HG03439 (cell line): ENCODE results near the gene NUP62.
A peak's percentile ranks its signal among the peaks of the same experiment; 100 is the strongest.
"Not testable (repeated sequence)": the region's sequence is repeated elsewhere in the genome, so short reads cannot be mapped to it uniquely, and the experiment has no call there.

Experiments
- ATAC-seq: cut with Tn5 transposase; IDR thresholded peaks from one replicate; pipeline ENCODE4 v1.9.1; 2021; ENCODE audit warnings: mild to moderate bottlenecking, moderate library complexity; ENCODE audit not compliant: unreplicated experiment

NUP62 gene, protein sequence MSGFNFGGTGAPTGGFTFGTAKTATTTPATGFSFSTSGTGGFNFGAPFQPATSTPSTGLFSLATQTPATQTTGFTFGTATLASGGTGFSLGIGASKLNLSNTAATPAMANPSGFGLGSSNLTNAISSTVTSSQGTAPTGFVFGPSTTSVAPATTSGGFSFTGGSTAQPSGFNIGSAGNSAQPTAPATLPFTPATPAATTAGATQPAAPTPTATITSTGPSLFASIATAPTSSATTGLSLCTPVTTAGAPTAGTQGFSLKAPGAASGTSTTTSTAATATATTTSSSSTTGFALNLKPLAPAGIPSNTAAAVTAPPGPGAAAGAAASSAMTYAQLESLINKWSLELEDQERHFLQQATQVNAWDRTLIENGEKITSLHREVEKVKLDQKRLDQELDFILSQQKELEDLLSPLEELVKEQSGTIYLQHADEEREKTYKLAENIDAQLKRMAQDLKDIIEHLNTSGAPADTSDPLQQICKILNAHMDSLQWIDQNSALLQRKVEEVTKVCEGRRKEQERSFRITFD

DNA sequence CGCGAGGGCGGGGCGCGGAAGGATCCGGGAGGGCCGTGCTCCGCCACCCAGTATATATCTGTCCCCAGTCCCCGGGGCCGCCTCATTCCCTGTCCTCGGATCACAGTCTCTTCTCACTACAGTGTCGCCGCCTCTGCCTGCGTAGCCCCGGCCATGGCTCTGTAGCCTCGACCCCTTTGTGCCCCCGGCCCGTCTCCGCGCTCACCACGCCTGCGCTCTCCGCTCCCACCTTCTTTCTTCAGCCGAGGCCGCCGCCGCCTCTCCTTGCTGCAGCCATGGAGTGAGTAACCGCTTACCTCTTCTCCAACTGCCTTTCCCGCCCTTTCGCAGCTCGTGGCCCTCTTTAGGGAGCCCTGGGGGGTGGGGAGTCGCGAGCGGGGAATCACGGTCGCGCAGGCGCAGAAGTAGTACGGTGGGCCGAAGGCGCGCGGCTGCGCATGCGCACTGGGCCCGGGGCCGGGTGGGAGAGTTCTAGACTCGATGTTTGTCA lies at the start of gene NUP62, which contains the start of gene ATF5:
Gene NUP62, minus strand, starts transcription at position 384 of the 490 bp plus-strand sequence. CDS start 19,697 bp downstream, outside the sequence.
Gene ATF5, plus strand, starts transcription at position 85 of the 490 bp plus-strand sequence. CDS start 1,646 bp downstream, outside the sequence.
- peak; percentile 49 for ATAC-seq

DNA sequence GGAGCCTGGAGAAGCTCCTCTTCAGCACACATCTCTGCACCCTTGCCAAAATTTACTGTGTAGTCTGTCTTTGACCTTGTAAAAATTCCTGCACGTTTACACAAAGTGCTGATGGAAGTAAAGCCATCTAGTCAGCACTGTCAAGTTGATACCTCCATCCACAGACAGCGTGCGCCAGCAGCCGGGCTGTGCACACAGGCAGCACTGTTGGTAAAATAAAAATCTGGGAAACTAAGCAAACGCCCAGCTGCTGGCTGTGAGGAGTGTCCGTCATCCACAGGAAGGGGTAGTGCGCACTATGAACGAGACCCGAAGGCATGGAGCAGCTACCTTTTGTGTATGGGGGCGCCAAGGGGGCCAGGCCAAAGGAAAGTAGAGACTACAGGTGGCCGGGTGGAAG lies 49.0 kb upstream of the NUP62 start:
- no peak for ATAC-seq

DNA sequence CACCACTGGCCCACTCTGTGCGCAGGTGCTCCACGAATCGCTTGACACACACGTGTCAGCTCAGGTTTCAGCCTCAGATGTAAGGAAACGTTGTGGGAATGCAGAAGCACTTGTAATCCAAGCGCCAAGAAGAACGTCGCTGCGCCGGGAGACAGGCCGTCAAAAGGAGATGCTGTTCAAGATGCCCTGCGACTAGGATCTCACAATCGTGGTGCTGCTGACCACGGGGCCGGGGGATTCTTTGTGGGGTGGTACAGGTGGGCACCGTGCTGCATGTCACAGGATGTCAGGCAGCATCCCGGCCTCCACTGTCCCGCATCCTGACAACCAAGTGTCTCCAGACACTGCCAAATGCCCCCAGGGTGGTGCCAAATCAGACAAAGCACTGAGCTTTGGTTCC lies 48.6 kb upstream of the NUP62 start:
- ATAC-seq, result no peak

DNA sequence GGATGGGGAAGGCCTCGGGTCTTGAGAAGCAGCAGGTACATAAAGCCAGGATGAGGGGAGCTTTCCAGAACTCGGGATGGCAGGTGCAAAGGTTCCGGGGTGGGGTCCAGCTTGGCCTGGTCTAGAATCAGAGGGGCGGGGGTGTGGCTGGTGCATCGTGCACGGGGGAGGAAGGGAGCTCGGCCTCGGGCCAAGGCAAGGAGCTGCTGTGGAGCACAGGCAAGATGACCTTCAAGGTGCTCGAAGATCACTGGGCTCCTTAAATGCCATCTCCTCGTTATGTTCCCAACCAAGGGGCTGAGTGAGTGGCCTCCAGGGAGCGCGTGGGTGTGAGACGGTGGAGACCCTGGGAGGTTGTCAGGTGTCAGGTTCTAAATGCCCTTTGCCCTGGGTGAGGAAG lies 47.8 kb upstream of the NUP62 start:
- ATAC-seq, result no peak

DNA sequence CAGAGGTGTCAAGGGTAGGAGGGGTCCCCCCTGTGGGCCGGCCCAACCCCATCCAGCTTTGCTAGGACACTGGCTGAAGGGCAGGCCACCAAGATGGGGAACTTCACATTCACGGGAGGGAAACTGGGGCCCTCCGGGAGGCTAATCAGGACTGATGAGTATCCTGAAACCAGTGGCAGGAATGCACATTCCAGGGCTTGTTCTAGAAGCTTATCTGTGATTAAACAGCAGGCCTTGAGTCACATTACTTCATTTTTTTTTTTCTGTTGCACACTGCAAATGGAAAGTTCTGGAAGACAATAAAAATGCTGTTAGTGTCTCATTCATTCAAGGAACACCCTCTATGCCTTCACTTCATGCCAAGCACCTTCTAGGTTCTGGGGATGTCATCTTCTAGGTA lies 47.2 kb upstream of the NUP62 start:
- ATAC-seq, result no peak

DNA sequence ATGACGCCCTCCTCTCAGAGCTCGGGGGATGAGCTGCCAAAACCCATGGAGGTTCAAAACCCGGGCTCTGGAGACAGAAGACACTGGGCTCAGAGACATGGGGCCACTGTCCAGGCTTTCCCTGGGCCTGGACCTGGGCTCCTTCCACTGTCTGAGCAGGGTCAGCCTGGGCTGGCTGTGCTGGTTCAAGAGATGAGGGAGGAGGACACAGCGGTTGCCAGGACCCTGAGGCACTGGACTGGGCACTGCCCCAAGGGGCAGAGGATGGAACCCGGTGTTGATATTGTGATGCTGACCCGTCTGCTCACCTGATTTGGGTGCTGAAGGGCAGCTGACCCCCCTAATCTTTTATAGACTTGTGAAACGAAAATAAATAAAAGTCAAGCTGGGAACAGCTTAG lies 45.7 kb upstream of the NUP62 start:
- ATAC-seq, result no peak

DNA sequence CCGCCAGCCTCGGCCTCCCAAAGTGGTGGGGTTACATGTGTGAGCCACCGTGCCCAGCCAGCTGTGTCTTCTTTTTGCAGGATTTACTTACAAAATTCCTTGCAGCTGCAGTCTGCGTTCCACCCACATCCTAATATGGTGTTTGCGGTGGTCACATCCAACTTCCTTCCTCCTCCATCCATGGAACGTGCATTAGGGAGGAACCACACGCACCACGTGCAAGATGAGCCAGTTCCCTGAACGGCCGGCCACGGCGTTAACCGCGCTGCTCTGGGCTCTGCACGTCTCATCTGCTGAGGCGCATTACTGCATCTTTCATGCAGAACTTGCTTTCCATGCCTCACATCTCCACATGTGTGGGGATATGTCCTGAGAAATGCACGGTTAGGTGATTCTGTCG lies 44.7 kb upstream of the NUP62 start:
- no peak for ATAC-seq

DNA sequence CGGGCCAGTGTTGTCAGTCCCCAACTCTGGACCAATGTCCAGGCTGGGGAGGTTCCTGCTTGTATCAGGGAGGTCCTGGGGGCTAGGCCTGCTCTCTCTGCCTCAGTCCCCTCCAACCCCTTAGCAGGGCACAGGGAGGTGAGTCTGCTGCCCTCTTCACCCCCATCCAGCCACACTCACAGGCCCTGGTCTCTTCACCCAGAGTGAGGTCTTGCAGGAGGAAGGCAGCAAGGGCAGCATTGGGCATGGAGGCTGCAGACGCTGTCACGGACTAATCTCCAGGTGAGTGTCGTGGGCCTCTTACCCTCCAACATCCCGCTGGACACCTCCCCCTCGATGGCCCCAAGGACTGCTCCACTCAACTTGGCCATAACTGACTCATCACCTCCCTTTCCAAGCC lies 43.5 kb upstream of the NUP62 start:
- ATAC-seq, result no peak

DNA sequence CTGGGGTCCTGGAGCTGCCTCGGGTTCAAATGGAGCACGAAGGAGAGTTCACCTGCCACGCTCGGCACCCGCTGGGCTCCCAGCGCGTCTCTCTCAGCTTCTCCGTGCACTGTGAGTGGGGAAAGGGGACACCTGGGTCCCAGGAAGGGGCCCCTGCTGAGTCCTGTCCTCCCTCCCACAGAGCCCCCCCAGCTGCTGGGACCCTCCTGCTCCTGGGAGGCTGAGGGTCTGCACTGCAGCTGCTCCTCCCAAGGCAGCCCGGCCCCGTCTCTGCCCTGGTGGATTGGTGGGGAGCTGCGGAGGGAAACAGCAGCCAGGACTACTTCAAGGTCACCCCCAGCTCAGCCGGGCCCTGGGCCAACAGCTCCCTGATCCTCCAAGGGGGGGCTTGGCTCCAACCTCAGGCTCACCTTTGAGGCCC lies 42.7 kb upstream of the NUP62 start:
- no peak for ATAC-seq

DNA sequence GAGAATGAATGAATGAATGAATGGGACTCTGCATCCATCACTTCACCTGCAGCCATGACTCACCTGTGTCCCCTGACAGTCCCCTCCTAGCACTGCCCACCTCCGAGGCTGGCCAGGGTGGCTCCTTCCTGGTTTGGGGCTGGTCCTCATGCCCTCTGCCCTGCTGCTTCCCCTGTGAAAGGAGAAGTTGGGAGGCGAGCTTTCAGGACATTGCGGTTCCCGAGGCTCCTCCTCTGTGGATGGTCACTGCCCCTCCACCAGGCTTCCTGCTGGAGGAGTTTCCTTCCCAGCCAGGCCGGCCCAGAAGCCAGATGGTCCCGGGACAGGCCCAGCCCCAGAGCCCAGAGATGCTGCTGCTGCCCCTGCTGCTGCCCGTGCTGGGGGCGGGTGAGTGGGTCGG lies 40.1 kb upstream of the NUP62 start:
- ATAC-seq, result not testable (repeated sequence)

DNA sequence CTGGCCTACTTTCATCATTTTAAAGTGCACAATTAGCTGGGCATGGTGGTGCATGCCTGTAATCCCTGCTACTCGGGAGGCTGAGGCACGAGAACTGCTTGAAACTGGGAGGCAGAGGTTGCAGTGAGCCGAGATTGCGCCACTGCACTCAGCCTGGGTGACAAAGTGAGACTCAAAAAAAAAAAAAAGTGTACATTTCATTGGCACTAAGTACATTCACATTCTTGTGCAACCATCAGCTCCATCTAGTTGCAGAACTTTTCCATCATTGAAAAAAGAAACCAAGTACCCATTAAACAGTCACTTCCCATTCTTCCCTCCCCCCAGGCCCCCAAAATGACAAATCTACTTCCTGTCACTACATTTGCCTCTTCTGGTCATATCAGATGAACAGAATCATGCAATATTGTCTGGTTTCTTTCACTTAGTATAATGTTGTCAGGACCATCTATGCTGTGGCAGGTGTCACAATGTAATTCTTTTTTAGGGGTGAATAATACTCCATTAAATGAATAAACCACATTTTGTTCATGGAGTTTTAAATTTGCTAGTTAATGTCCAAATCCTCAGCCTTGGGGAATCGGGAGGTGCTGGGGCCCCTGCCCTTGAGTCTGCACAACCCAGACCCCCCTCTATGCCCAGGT lies 39.1 kb upstream of the NUP62 start:
- ATAC-seq, result no peak

DNA sequence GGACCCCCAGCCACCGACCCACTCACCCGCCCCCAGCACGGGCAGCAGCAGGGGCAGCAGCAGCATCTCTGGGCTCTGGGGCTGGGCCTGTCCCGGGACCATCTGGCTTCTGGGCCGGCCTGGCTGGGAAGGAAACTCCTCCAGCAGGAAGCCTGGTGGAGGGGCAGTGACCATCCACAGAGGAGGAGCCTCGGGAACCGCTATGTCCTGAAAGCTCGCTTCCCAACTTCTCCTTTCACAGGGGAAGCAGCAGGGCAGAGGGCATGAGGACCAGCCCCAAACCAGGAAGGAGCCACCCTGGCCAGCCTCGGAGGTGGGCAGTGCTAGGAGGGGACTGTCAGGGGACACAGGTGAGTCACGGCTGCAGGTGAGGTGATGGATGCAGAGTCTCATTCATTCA lies 31.7 kb upstream of the NUP62 start, which contains the start of gene SIGLEC11:
Gene SIGLEC11, minus strand, starts transcription at position 193 of the 400 bp plus-strand sequence. Its CDS starts 91 bp downstream, at position 102.
- ATAC-seq, result not testable (repeated sequence)

DNA sequence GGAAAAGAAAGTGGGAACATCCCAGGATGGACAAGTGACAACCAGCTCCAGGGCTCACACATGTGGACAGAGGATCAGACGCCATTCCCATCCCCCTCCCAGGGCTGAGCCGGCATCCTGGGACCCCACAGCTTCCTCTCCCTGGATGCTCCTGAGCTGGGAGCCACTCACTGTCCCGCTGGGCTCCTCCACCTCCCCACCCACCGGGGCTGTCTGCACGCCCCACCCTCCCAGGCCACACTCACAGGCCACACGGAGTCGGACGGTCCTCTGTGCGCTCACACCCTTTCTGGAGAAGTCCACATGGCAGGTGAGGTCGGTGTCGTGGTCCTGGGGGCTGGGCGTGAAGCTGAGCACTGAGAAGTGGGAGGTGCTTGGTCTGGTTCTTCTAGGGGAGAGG lies 30.6 kb upstream of the NUP62 start:
- ATAC-seq, result not testable (repeated sequence)

DNA sequence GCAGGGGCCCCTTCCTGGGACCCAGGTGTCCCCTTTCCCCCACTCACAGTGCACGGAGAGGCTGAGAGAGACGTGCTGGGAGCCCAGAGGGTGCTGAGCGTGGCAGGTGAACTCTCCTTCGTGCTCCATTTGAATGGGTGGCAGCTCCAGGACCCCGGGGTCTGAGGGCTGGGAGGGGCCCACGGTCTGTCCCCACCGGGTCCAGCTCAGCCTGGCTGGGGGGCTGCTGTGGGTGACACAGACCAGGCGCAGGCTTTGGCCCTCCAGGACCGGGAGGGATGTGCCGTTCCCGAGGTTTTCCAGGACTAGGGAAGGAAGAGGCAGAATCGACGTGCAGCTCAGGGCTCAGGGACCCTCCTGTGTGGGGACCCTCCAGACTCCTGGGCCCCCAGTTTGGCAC lies 29.3 kb upstream of the NUP62 start:
- ATAC-seq, result not testable (repeated sequence)

DNA sequence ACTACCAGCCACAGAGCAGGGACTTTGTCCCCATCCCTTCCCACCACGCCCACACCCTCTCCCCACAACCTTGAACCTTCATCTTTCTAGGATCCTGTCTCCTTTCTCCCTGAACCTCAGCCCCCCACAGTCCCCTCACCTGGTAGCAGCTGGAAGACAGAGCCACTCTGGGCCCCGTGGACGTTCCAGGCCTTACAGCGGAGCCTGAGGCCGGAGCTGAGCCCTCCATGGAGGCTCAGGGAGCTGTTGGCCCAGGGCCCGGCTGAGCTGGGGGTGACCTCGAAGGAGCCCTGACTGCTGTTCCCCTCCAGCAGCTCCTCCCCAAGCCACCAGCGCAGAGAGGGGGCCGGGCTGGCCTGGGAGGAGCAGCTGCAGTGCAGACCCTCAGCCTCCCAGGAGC lies 28.8 kb upstream of the NUP62 start:
- ATAC-seq, result not testable (repeated sequence)

DNA sequence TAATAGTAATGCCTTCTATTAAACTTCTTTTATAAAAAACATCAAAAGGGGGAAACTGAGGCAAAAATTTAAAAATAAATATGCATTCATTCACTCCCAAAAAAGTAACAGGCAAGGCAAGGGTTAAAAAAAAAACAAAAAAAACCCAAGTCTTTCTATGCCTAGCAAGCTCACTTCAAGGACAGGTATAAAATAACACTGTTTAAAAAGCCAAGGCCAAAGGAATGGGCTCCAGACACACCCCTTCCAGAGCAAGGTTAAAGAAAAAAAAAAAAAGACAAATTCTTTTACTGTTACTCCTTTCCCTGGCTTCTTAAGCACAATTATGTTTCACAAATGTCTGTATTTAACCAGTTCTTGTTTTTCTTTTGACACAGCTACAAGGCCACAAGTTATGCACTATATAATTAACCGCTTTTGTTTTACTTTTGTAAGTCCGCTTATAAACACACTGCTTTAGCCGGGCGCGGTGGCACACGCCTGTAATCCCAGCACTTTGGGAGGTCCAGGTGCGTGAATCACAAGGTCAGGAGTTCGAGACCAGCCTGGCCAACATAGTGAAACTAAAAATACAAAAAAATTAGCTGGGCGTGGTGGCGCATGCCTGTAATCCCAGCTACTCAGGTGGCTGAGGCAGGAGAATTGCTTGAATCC lies 28.1 kb upstream of the NUP62 start:
- ATAC-seq, result no peak

DNA sequence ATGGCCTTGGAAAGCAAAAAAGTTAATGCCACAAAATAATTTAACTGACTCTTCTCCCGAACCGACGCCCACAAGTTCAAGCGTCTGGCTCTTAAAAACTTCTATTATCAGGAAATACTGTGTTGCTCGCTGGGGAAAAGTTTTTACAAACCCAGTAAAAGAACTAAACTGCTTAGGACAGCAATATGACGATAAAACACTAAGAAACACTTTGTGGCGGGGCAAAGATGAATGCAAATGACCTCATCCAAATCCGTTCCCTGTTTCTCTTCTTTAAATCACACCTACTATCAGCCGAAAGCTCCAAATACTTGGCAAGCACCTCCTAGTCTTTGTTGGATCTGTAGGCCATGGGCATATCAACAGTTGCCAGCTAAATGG lies 26.8 kb upstream of the NUP62 start:
- no peak for ATAC-seq

DNA sequence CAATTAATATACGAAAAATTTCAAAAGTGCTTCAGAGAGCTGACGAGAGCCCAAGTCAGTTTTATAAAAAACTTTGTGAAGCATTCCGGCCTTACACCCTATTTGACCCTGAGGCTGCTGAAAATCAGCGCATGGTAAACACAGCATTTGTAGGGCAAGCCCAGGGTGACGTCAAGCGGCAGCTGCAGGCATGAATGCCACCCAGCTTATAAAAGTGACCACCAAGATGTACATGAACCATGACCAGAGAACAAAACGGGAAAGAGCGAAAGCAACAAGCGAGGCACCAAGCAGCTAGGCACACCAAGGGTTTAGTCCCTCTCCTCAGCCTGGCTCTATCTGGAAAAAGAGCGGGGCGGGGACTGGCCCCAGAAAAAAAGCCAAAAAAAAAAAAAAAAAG lies 25.6 kb upstream of the NUP62 start:
- no peak for ATAC-seq

DNA sequence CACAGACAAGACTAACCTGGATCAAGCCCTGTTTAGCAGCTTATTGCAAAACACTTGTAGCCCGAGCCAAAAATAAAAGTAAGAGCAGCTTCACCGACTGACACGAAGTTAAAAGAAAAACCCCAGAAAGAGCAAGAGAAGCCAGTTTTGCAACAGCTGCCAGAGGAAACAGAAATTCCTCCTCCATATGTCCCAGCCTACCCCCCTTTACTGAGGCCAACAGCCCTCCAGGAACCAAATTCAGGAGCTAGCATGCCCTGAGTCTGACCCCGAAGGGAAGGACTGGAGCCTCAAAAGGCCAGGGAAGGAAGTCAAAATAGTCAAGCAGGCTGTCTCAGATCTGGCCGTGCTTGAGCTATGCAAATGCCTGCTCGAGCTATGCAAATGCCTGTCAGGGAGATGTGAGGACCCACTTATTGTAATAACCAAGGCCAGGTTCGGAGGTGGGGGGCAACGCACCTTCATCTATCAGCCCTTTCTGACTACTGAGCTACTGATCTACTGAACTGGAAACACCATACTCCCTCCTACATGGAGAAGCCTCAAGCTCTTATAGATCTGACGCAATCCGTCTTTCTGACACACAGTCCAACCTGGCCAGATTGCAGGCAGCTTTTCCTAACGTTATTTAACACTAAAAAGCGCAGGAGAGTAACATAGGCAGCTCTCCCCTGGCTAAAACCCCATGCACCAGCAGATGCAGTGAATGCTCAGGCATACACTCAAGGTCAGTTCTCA lies 25.0 kb upstream of the NUP62 start:
- ATAC-seq, result no peak

DNA sequence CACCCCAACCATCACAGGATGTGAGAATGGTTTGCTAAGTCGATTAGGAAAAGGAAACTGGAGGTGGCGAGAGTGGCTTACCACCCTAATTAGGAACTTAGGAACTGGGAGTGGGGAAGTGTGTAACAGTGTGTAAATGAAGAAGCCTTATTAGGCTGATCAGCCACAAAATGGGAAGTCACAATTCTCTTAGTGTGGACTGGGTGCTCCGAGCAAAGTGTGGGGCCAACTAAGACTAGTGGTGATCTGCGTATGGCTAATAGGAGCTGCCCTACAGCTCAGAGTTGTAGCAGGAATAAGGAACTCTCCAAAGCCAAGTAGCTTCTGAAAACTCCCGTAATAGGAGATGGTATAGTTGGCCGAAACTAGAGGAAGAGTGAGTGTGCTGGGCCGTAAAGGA lies 24.1 kb upstream of the NUP62 start:
- no peak for ATAC-seq

DNA sequence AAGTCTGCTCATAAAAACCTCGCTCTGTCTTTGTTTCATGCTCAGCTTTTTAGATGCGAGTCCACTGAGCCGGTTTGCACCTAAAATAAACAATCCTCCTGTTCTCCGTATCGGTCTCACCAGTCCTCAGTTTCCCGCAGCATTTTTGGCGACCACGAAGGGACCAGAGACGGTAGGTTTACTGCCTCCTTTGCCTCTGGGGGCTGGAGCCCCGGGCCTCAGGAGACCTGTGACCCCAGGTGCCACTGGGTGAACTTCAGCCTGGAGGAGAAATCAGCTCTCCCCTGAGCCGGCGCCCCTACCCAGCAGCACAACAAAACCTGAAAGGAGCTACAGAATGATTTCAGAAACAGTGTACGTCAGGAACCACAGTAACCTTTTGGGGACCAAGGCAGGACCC lies 23.6 kb upstream of the NUP62 start:
- ATAC-seq, result no peak
